Measurements from ENCODE around the gene CD52.

CD52 gene

DNA sequence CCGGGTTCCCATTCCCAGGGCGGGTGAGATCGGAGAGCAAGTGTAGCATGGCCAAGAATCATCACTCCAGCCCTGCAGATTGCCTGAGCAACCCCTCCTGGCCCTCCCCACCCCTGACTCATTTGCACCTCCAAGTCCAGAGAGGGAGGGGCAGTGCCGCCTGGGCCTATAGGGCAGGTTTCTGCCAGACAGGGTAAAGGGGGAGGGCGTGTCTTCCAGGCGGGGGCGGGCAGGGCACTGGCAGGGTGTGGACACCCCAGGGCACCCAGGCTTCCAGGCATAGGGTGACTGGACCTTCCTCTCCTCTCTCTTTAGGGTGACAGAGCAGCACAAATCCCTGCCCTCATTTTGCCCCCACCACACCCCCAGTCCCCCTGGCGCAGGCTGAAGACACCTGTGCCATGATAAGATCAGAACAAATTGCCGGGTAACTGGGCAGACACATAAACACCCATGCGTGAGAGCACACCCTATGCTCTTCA lies 39.4 kb downstream of the CD52 start:
- DNase-seq (ENCODE audit: low spot score), result no peak

- DNase-seq (ENCODE audit: low spot score), result no peak
These were observed 40.9 kb downstream of the CD52 start for GRCh38 chr1:26358411-26359384.

DNA sequence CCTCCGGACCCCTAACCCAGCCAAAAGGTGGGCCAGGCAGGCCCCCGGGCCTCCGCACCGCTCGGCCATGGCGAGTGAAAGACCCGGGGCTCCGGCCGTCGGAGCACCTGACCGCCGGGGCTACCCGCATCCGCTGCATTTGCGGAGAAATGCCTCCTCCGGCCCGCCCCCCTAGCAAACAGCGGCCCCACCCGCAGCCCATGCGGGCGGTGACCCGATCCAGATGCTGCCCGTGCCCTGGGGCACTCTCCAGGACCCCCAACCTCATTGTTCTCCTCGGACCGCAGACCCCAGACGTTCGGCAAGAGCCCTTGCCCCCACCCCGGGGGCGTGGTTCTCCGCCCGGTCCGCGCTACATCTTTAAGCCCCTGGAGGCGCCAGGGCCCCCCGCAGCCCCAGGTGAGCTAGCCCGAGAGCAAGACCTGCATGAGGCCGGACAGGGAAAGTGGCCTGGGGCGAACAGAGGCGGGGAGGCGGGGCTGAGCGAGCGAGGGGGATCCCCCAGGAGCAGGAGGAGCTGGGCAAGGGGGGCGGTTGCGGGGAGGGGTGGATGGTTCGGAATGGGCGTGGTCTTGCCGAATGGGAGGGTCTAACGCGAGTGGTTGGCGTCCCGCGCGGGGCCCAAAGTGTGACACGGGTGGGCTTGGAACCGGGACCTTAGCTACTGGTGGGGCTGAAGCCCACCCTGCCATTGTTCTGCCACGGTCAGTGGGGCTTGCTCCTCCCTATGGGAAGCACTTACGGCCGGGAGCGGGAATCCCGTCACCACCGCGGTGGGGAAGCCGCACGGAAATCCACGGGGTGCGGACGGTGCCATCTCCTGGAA lies 42.4 kb downstream of the CD52 start:
- no peak for DNase-seq (ENCODE audit: low spot score)

DNA sequence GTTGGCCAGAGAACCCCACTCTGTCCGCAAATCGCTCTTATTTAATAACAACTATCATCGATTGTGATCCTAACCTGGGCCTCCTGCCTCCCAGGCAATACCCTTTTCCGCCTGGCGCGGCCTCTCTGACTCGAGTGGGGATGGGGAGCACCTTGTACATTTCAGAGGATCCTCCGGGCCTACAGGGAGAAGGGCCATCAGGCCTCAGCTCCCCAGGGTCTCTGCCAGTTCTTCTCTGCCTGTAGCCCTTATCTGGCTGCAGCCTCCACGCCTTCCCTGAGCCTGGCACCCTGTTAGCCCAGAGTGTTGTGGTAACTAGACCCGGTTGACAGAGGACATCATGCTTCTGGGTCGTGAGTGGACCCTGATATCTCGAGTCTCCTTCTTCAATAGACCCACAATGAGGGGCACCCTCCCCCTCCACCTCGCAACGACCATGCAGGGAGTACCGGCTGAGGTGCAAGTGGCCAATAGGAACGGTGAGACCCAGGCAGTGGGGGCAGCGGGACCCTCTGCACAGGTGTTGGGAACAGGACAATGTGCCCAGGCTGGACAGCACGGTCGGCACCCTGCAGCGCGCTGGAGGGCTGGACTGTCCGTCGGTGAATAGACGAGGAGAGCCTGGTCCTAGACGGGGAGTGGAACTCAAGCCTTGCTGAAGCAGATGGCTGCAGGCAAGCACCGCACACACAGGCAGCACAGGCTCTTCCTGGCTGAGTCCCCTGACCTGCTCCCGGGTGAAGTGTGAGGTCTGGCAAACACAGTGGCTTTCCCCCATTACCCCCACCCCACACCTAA lies 43.2 kb downstream of the CD52 start:
- no peak for DNase-seq (ENCODE audit: low spot score)

- DNase-seq (ENCODE audit: low spot score), result no peak
These were observed 43.9 kb downstream of the CD52 start for GRCh38 chr1:26361605-26362122.

GRCh38 chr1:26362331-26362730 lies 44.6 kb downstream of the CD52 start:
- no peak for DNase-seq (ENCODE audit: low spot score)

- DNase-seq (ENCODE audit: low spot score), result peak; percentile 60
These were observed 46.0 kb downstream of the CD52 start for GRCh38 chr1:26363549-26364448.

GRCh38 chr1:26364956-26365355 lies 47.2 kb downstream of the CD52 start:
- DNase-seq (ENCODE audit: low spot score), result peak; percentile 11

DNA sequence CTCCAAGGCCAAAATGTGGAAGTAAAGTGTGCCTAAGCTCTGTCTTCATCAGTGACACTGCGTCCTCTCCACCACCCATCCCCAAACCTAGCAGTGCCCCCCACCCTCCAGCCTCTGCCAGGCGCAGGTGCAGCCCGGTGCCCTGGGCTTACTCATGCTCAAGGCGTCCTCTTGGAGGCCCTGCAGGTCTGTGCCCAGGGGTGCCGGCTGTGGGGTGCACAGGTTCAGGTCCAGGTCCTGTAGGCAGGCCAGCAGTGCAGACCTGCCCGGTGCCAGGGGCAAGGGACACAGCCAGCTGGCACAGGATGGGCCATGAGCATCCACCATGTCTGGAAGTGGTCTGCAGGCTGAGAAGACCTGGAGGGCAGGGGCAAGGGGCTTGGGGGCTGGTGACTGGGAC lies 49.7 kb downstream of the CD52 start:
- DNase-seq (ENCODE audit: low spot score), result no peak

- no peak for DNase-seq (ENCODE audit: low spot score)
These were observed 50.2 kb downstream of the CD52 start for GRCh38 chr1:26368006-26368405.

DNA sequence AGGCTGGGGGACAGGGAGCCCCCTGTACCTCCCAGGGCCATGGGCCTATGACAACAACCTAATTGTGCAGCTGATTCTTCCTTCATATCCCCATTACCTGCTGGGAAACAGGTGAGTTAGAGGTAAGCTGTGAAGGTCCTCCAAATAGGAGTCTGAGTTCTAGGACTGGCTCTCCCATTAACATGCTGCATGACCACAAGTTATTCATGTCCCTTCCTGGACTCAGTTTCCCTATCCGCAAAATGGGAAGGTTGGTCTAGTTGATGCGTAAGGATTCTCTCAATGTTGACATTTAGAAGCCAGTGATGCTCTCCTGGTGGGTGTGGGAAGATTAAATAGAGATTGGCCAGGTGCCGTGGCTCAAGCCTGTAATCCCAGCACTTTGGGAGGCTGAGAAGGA lies 50.7 kb downstream of the CD52 start:
- no peak for DNase-seq (ENCODE audit: low spot score)
